HL-60 (cell line): Measurements from ENCODE around the gene SYT13.

ENCODE experiments used
- GABPA ChIP-seq: IDR thresholded peaks from 2 replicates; pipeline ENCODE4 v1.6.1; 2012; ENCODE audit warnings: low read depth
- POLR2AphosphoS5 ChIP-seq: IDR thresholded peaks from 2 replicates; pipeline ENCODE4 v1.6.1; 2012; ENCODE audit warnings: low read depth
- REST ChIP-seq: IDR thresholded peaks from 2 replicates; pipeline ENCODE4 v1.6.1; 2012; ENCODE audit warnings: low read depth; ENCODE audit not compliant: insufficient replicate concordance
- SPI1 ChIP-seq: IDR thresholded peaks from 2 replicates; pipeline ENCODE4 v1.6.1; 2012; ENCODE audit warnings: low read depth, mild to moderate bottlenecking, borderline replicate concordance
- TF ChIP-seq, protein P1 (sequence below): IDR thresholded peaks from one replicate; pipeline ENCODE4 v1.5.1; 2011; ENCODE audit warnings: low read length, control low read depth, inconsistent platforms; ENCODE audit not compliant: insufficient read depth

DNA sequence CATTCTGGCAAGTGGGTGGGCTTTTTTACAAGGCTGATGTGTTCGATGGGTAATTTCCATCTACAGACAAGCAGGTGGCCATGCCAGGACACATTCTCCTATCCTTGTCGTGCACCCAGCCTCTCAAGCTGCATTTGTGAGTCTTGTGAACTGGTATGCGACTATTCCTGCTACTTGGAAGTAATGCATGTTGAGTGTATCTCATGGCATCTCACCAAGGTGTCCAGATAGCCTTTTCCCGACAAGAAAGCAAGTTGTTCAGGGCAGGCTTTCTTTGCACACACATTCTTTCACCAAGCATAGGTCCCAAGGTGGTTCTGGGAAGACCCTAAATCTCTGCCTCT is 18.8 kb upstream of the SYT13 start:
- TF ChIP-seq POLR2AphosphoS5 (no peak), GABPA (no peak), REST (no peak), SPI1 (no peak)
- TF ChIP-seq, protein P1, sequence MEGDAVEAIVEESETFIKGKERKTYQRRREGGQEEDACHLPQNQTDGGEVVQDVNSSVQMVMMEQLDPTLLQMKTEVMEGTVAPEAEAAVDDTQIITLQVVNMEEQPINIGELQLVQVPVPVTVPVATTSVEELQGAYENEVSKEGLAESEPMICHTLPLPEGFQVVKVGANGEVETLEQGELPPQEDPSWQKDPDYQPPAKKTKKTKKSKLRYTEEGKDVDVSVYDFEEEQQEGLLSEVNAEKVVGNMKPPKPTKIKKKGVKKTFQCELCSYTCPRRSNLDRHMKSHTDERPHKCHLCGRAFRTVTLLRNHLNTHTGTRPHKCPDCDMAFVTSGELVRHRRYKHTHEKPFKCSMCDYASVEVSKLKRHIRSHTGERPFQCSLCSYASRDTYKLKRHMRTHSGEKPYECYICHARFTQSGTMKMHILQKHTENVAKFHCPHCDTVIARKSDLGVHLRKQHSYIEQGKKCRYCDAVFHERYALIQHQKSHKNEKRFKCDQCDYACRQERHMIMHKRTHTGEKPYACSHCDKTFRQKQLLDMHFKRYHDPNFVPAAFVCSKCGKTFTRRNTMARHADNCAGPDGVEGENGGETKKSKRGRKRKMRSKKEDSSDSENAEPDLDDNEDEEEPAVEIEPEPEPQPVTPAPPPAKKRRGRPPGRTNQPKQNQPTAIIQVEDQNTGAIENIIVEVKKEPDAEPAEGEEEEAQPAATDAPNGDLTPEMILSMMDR = no peak
